A673 (cell line): Measurements from ENCODE around the gene TXNRD2. TPM values are rescaled to one million over a fixed set of nuclear protein-coding genes. Genes with fewer than 3 reads are reported as not detected.

Experiments
- BruUV-seq: library from RNA; stranded (reverse); fragments of 400-500 nt; replicated peaks from 2 replicates; lab custom pipeline; 2021; lab: Mats Ljungman, UMichigan
- CTCF ChIA-PET: fragments of 300-600 bp; sonication (Branson Sonifier 250); formaldehyde crosslinking; loops from one replicate; lab custom pipeline; 2022; ENCODE audit warnings: antibody characterized with exemption; lab: Charles Lee
- POLR2A ChIA-PET: fragments of 300-600 bp; sonication (Branson Sonifier 250); formaldehyde crosslinking; loops from one replicate; lab custom pipeline; 2022; ENCODE audit warnings: antibody characterized with exemption; ENCODE audit not compliant: low non-redundant PET; lab: Charles Lee
- DNase-seq: peaks from one replicate; pipeline ENCODE4 v3.0.0-alpha.2; 2015; ENCODE audit warnings: low spot score
- H3K27ac ChIP-seq: fragments of 200-600 bp; sonication (generic); 2 replicates; pipeline ENCODE4 v1.5.1; 2016; ENCODE audit warnings: mixed run types, low read depth, mild to moderate bottlenecking, mixed read lengths, antibody characterized with exemption, low read length; ENCODE audit not compliant: poor library complexity, severe bottlenecking
- H3K27me3 ChIP-seq: fragments of 200-600 bp; sonication (generic); replicated peaks from 2 replicates; pipeline ENCODE4 v1.6.1; 2017; ENCODE audit warnings: mixed run types, low read depth, mild to moderate bottlenecking, mixed read lengths, antibody characterized with exemption, low read length; ENCODE audit not compliant: insufficient read depth, poor library complexity
- H3K36me3 ChIP-seq: fragments of 200-600 bp; sonication (generic); 2 replicates; pipeline ENCODE4 v1.6.1; 2016; ENCODE audit warnings: mixed run types, mild to moderate bottlenecking, mixed read lengths, antibody characterized with exemption, low read length; ENCODE audit not compliant: insufficient read depth, poor library complexity, severe bottlenecking
- H3K4me1 ChIP-seq: fragments of 200-600 bp; sonication (generic); 2 replicates; pipeline ENCODE4 v1.6.1; 2017; ENCODE audit warnings: mixed run types, mild to moderate bottlenecking, mixed read lengths, antibody characterized with exemption, low read length; ENCODE audit not compliant: insufficient read depth, poor library complexity, severe bottlenecking
- H3K4me3 ChIP-seq: fragments of 200-600 bp; sonication (generic); 2 replicates; pipeline ENCODE4 v1.5.1; 2016; ENCODE audit warnings: low read depth, mixed run types, mild to moderate bottlenecking, mixed read lengths, low read length; ENCODE audit not compliant: poor library complexity, severe bottlenecking
- H3K9me3 ChIP-seq: fragments of 200-600 bp; sonication (generic); 2 replicates; pipeline ENCODE4 v1.6.1; 2016; ENCODE audit warnings: mixed run types, low read depth, mild to moderate bottlenecking, mixed read lengths, antibody characterized with exemption, low read length; ENCODE audit not compliant: poor library complexity, severe bottlenecking
- CTCF ChIP-seq: fragments of 300-800, 200-600 bp; sonication (generic); conservative IDR thresholded peaks from 2 replicates; pipeline ENCODE4 v1.5.1; 2017; ENCODE audit warnings: low read depth, mild to moderate bottlenecking, antibody characterized with exemption, low read length, moderate library complexity, mixed read lengths
- EZH2 ChIP-seq: fragments of 200-600 bp; sonication (generic); IDR thresholded peaks from 2 replicates; pipeline ENCODE4 v1.6.1; 2017; ENCODE audit warnings: borderline replicate concordance, low read depth, mild to moderate bottlenecking, mixed read lengths, antibody characterized with exemption, low read length; ENCODE audit not compliant: poor library complexity, severe bottlenecking
- intact Hi-C: fragments of 100-400 bp; cut with micrococcal nuclease; formaldehyde crosslinking; loops from one replicate; pipeline ENCODE4 v1.10.0; 2022; ENCODE audit not compliant: unreplicated experiment
- total RNA-seq: library from RNA; stranded (reverse); gene quantifications from 2 replicates; pipeline ENCODE4 v1.2.3, GENCODE V29; 2021

The TXNRD2 gene
- total RNA-seq, 1 experiment from 2014 or later, result 32.6 TPM

DNA sequence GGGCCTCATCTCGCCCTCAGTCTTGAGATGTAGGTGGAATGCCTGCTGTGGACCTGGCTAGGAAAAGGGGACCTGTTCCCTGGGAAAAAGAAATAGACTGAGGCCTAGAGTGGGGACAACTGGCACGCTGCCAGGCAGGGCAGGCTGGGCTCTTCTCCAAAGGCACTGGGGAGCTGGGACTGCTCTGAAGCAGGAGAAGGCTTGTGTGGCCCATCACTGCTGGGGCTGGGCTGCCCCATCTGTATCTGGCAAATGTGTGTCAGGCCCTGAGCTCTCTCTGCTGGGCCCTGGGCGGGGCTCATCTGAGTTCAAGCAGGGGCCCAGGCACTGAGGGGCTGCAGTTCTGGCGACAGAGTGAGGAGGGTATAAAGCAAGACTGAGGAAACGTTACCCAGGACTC, 42.1 kb upstream of the TXNRD2 start:
- Histone ChIP-seq H3K9me3 (no peaks in the 10 kb centered on the region), H3K27ac (no peak overlapping the region), H3K4me3 (no peak overlapping the region), H3K27me3 (no peaks in the 10 kb centered on the region), H3K4me1 (no peaks in the 10 kb centered on the region), H3K36me3 (no peaks in the 10 kb centered on the region)
- DNase-seq, result no peak
- intact Hi-C loops, result no loop called here
- BruUV-seq, result no TSS peak
- TF ChIP-seq EZH2 (no peak), CTCF (no peak)
- POLR2A ChIA-PET, result no interaction called here
- CTCF ChIA-PET, result no interaction called here

- no TSS peak for BruUV-seq
- Histone ChIP-seq H3K36me3 (no peaks in the 10 kb centered on the region), H3K27ac (no peak overlapping the region), H3K27me3 (no peaks in the 10 kb centered on the region), H3K4me3 (no peak overlapping the region), H3K4me1 (no peaks in the 10 kb centered on the region), H3K9me3 (no peaks in the 10 kb centered on the region)
- ChIA-PET POLR2A (no interaction called here), CTCF (no interaction called here)
- intact Hi-C loops, result no loop called here
- no peak for DNase-seq
- TF ChIP-seq EZH2 (no peak), CTCF (no peak)
These were observed 41.5 kb upstream of the TXNRD2 start for GRCh38 chr22:19982991-19983578.

DNA sequence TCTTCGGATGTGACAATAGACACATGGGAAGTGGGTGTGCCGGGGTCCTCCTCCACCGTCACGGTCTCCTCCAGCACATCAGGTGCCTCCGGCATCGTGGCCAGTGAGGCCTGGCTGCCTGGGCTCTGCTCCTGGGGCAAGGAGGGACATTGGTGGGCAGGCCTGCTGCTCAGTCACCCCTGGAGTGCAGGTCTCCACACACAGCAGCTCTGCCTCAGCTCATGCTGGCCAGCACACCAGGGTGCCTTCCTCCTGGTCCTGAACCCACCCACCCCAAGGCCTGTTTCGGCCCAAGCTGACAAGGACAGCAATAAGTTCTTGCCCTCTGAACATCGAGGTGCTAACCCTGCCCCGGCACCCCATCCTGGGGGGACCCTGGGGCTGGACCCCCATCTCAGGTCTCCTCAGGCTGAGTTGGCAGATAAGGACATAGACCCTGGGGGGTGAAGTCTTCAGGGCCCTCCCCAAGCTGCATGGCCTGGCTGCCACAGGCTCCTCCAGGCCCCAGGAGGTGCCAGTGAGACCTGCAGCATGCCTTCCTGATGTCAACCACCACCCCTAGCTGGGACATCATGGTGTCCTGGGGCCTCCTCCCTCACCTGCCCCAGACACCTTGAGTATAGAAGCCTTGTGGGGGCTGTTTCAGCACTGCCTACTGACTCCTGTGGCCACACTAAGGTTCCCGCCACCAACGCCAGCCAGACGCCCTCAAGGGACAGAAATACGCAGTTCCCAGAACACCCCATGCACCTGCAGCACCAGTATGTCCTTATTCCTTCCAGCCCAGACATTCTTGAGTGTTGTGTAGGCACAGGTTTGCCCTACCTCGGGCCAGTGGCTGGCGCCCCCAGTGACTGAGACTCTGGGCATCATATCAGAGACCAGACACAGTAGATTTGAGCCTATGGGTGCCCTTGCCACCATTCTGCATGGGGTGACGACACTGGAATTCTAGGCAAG, 40.6 kb upstream of the TXNRD2 start:
- Histone ChIP-seq H3K27me3 (no peaks in the 10 kb centered on the region), H3K36me3 (no peaks in the 10 kb centered on the region), H3K4me1 (no peaks in the 10 kb centered on the region), H3K9me3 (no peaks in the 10 kb centered on the region), H3K27ac (no peak overlapping the region), H3K4me3 (no peak overlapping the region)
- no TSS peak for BruUV-seq
- DNase-seq, result no peak
- TF ChIP-seq CTCF (no peak), EZH2 (no peak)
- ChIA-PET CTCF (no interaction called here), POLR2A (no interaction called here)
- intact Hi-C loops, result no loop called here
